Stimulated activated CD4-positive, alpha-beta T cell treated with anti-CD3 and anti-CD28 coated beads, Interleukin-1b, Interleukin-23, amount 100 ng/mL, for 24 hours (primary cell): Measurements from ENCODE around the gene UFD1.

Experiments used
- DNase-seq, 4 experiments: peaks; one replicate each; pipeline ENCODE4 v3.0.0-alpha.2; 2020; ENCODE audit warnings: low read depth in 4 of 4, low spot score in 1 of 4

UFD1 gene

GRCh38 chr22:19472233-19472632 lies 6.8 kb downstream of the UFD1 start:
- DNase-seq: no peak

GRCh38 chr22:19471572-19471971 lies 7.4 kb downstream of the UFD1 start:
- DNase-seq: no peak

- DNase-seq: no peak
Observed at GRCh38 chr22:19470010-19470409, 9.0 kb downstream of the UFD1 start.

GRCh38 chr22:19469421-19469820 lies 9.6 kb downstream of the UFD1 start:
- no peak for DNase-seq

GRCh38 chr22:19467912-19468311 lies 11.1 kb downstream of the UFD1 start:
- DNase-seq: no peak

GRCh38 chr22:19466848-19467752 lies 11.9 kb downstream of the UFD1 start:
- no peak for DNase-seq

GRCh38 chr22:19466126-19466716 lies 12.8 kb downstream of the UFD1 start:
- DNase-seq: no peak

- no peak for DNase-seq
Observed at GRCh38 chr22:19464975-19465374, 14.0 kb downstream of the UFD1 start.

- no peak for DNase-seq
Observed at GRCh38 chr22:19464546-19464945, 14.4 kb downstream of the UFD1 start.

GRCh38 chr22:19463491-19464469 lies 15.2 kb downstream of the UFD1 start:
- DNase-seq: no peak

- DNase-seq: no peak
Observed at GRCh38 chr22:19463008-19463407, 16.0 kb downstream of the UFD1 start.

- no peak for DNase-seq
Observed at GRCh38 chr22:19461506-19461905, 17.5 kb downstream of the UFD1 start.

GRCh38 chr22:19460036-19460435 lies 19.0 kb downstream of the UFD1 start:
- DNase-seq: no peak

- no peak for DNase-seq
Observed at GRCh38 chr22:19457828-19458428, 21.1 kb downstream of the UFD1 start.

GRCh38 chr22:19456541-19456940 lies 22.5 kb downstream of the UFD1 start:
- no peak for DNase-seq

- no peak for DNase-seq
Observed at GRCh38 chr22:19455585-19456370, 23.2 kb downstream of the UFD1 start.

- DNase-seq: no peak
Observed at GRCh38 chr22:19455033-19455432, 24.0 kb downstream of the UFD1 start.

GRCh38 chr22:19454156-19454555 lies 24.8 kb downstream of the UFD1 start:
- no peak for DNase-seq

GRCh38 chr22:19453718-19454117 lies 25.3 kb downstream of the UFD1 start:
- no peak for DNase-seq

- DNase-seq: no peak
Observed at GRCh38 chr22:19451570-19451969, 27.4 kb downstream of the UFD1 start.
